B cell (primary cell): ENCODE results near the gene RASGRP3. TPM values are rescaled to one million over a fixed set of nuclear protein-coding genes. Genes with fewer than 3 reads are reported as not detected.
A peak's percentile ranks its signal among the peaks of the same experiment; 100 is the strongest.

Experiments used
- ATAC-seq: fragments of 200-7000 bp; cut with Tn5 transposase; one replicate; pipeline ENCODE4 v1.10.0; 2021; ENCODE audit warnings: low read depth, mild to moderate bottlenecking, moderate number of reproducible peaks, moderate library complexity
- CTCF ChIA-PET: fragments of 350-600 bp; sonication (Branson Sonifier 250); formaldehyde crosslinking; loops from one replicate; lab custom pipeline; 2021; ENCODE audit warnings: antibody characterized with exemption, inconsistent platforms; lab: Charles Lee
- POLR2A ChIA-PET: fragments of 350-600 bp; sonication (Branson Sonifier 250); formaldehyde crosslinking; loops from one replicate; lab custom pipeline; 2021; ENCODE audit warnings: antibody characterized with exemption; lab: Charles Lee
- DNase-seq: peaks from one replicate; pipeline ENCODE4 v3.0.0; 2013
- H2AFZ ChIP-seq: 2 replicates; pipeline ENCODE4 v1.6.1; 2012; ENCODE audit warnings: mild to moderate bottlenecking, low read depth, low read length; ENCODE audit not compliant: insufficient read depth, poor library complexity, severe bottlenecking
- H3K27ac ChIP-seq, 2 donors: 1 replicate in 1 of 2; 2 replicates in 1 of 2; pipeline ENCODE4 v1.5.1; 2012 to 2013; ENCODE audit warnings: low read length in 2 of 2, mild to moderate bottlenecking in 2 of 2, moderate library complexity in 1 of 2
- H3K27me3 ChIP-seq, 4 experiments: fragments of 200-600 bp in 1 of 4; sonication (generic) in 1 of 4; replicated peaks in 1 of 4; 1 replicate in 2 of 4; 2 replicates in 2 of 4; pipeline versions ENCODE4 v1.6.1 to v1.7.0; 2013 to 2016; ENCODE audit warnings: low read length in 3 of 4, mild to moderate bottlenecking in 2 of 4, mixed read lengths in 1 of 4, moderate library complexity in 1 of 4; ENCODE audit not compliant: insufficient read depth in 4 of 4, control insufficient read depth in 3 of 4; ENCODE audit errors: control extremely low read depth in 1 of 4
- H3K36me3 ChIP-seq, 2 experiments: replicated peaks in 1 of 2; 1 replicate in 1 of 2; 2 replicates in 1 of 2; pipeline versions ENCODE4 v1.6.1 to v1.7.1; 2013; ENCODE audit warnings: low read length in 1 of 2; ENCODE audit not compliant: insufficient read depth in 2 of 2, control insufficient read depth in 1 of 2; ENCODE audit errors: control extremely low read depth in 1 of 2, extremely low read depth in 1 of 2
- H3K4me1 ChIP-seq, 2 donors: fragments of 200-600 bp in 1 of 2; sonication (generic) in 1 of 2; 1 replicate in 1 of 2; 2 replicates in 1 of 2; pipeline versions ENCODE4 v1.5.1 to v1.6.1; 2013 to 2017; ENCODE audit warnings: low read length in 2 of 2; ENCODE audit not compliant: control insufficient read depth in 2 of 2, insufficient read depth in 2 of 2
- H3K4me2 ChIP-seq: replicated peaks from 2 replicates; pipeline ENCODE3; 2012; ENCODE audit warnings: mild to moderate bottlenecking, low read depth, low read length; ENCODE audit not compliant: poor library complexity, severe bottlenecking
- H3K4me3 ChIP-seq, 5 experiments: fragments of 200-600 bp in 1 of 5; sonication (generic) in 1 of 5; 1 replicate in 3 of 5; 2 replicates in 2 of 5; pipeline versions ENCODE4 v1.5.1 to v1.7.0; 2011 to 2016; ENCODE audit warnings: low read length in 4 of 5, mild to moderate bottlenecking in 4 of 5, low read depth in 2 of 5, control low read depth in 1 of 5, moderate library complexity in 1 of 5; ENCODE audit not compliant: insufficient read depth in 1 of 5; ENCODE audit errors: control extremely low read depth in 1 of 5, extremely low read depth in 1 of 5
- H3K79me2 ChIP-seq: fragments of 200-600 bp; sonication (generic); one replicate; pipeline ENCODE4 v1.6.0; 2016; ENCODE audit warnings: low read length; ENCODE audit not compliant: control insufficient read depth, insufficient read depth
- H3K9ac ChIP-seq: fragments of 200-600 bp; sonication (generic); 2 replicates; pipeline ENCODE4 v1.6.1; 2017; ENCODE audit warnings: mild to moderate bottlenecking, low read length, moderate library complexity
- H3K9me3 ChIP-seq, 3 donors: one replicate each; pipeline versions ENCODE4 v1.6.1 to v1.7.1; 2013; ENCODE audit warnings: low read length in 2 of 3; ENCODE audit not compliant: control insufficient read depth in 2 of 3, insufficient read depth in 1 of 3; ENCODE audit errors: control extremely low read depth in 1 of 3
- H4K20me1 ChIP-seq: 2 replicates; pipeline ENCODE4 v1.6.0; 2012; ENCODE audit warnings: mild to moderate bottlenecking, low read length; ENCODE audit not compliant: insufficient read depth, control insufficient read depth, poor library complexity, severe bottlenecking
- H3K27ac Mint-ChIP-seq: one replicate; pipeline ENCODE4 v1.8.0; 2021; ENCODE audit warnings: mixed read lengths
- H3K27me3 Mint-ChIP-seq: one replicate; pipeline ENCODE4 v1.8.0; 2021; ENCODE audit warnings: mixed read lengths
- H3K4me1 Mint-ChIP-seq: one replicate; pipeline ENCODE4 v1.8.0; 2021; ENCODE audit warnings: mixed read lengths
- H3K4me3 Mint-ChIP-seq: one replicate; pipeline ENCODE4 v1.8.0; 2021; ENCODE audit warnings: mixed read lengths
- H3K9me3 Mint-ChIP-seq: one replicate; pipeline ENCODE4 v1.8.0; 2022; ENCODE audit warnings: mixed read lengths; ENCODE audit not compliant: insufficient read depth
- EZH2 ChIP-seq: IDR thresholded peaks from 2 replicates; pipeline ENCODE4 v1.6.1; 2012; ENCODE audit warnings: borderline replicate concordance, low read depth, mild to moderate bottlenecking, moderate library complexity, low read length; ENCODE audit not compliant: insufficient read depth, poor library complexity, severe bottlenecking
- WGBS: methylation state at CpG from one replicate; pipeline ENCODE4 v1.1.5; 2013; ENCODE audit warnings: missing lambda C conversion rate; ENCODE audit not compliant: insufficient coverage; 5-methylcytosine and 5-hydroxymethylcytosine counted together
- intact Hi-C: fragments of 100-400 bp; cut with micrococcal nuclease; formaldehyde crosslinking; loops from one replicate; pipeline ENCODE4 v1.10.0; 2022
- polyA plus RNA-seq: library from polyadenylated mRNA; depleted of rRNA; stranded (reverse); fragments of >200 nt; gene quantifications from 2 replicates; pipeline ENCODE4 v1.2.3, GENCODE V29; 2012
- total RNA-seq, 2 donors: library from RNA; stranded (reverse); fragments of 120-200 nt in 1 of 2; gene quantifications; 1 replicate in 1 of 2; 2 replicates in 1 of 2; pipeline versions ENCODE4 v1.2.3 to v1.2.4, GENCODE V29; 2013 to 2022
- TF ChIP-seq, protein P1 (sequence below): fragments of 200-600 bp; IDR thresholded peaks from one replicate; pipeline ENCODE4 v1.8.0; 2022; ENCODE audit warnings: antibody characterized with exemption, mild to moderate bottlenecking

Gene RASGRP3
- total and polyA plus RNA-seq, 2 donors (not counting 1 experiment from before 2014, with no cell fraction given) = 67.5 to 107 TPM

DNA sequence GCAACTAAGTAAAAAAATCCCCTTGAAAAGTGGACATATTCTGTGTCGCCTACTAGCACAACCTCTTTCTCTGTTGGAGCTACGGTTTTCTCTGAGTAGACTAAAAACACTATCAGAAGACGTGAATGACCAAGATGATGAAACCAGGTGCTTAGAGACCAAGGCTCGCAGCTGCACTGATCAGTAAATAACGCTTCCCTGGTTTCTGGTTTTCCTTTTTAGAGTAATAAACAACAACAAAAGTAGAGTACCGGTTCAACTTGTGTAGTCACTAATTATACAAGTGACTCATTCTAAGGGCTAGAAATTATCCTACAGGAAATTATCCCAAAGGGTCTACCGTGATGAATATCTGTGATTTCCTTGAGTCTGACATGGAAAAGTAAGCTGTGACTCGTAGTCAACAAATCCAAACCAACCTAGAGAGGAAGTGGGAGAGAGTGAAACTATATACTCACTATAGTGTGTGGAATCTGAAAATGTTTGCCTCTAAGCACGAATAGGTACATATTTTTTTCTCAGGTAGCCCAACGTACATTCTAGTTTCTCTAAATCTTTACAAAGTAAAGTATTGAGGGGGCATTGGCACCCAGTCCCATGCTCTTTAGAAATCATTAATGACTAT lies 17.8 kb downstream of the RASGRP3 start:
- DNase-seq (peak; percentile 53), ATAC-seq (peak; percentile 26)
- Histone ChIP-seq H4K20me1 (no peaks in the 10 kb centered on the region), H3K4me1 (peaks cover 95 to 96% of the 10 kb centered on the region in 2 donors), H3K4me3 (peak overlapping the region in 2 of 5 experiments; percentile 2 to 46), H3K4me2 (peak overlapping the region; percentile 67), H3K79me2 (peaks cover 98% of the 10 kb centered on the region), H3K9ac (peak overlapping the region; percentile 35), H2AFZ (no peak overlapping the region), H3K27me3 (no peaks in the 10 kb centered on the region), H3K36me3 (peaks cover 1 to 4% of the 10 kb centered on the region in 2 experiments), H3K27ac (peak overlapping the region; percentile 73 to 85), H3K9me3 (peaks cover 0 to 3% (median 0%) of the 10 kb centered on the region in 3 donors)
- WGBS = 92% methylated on average over 2 of the region's 10 CpGs
- H3K4me1 Mint-ChIP-seq = peaks cover 89% of the 10 kb centered on the region
- no peaks in the 10 kb centered on the region for H3K9me3 Mint-ChIP-seq
- no peaks in the 10 kb centered on the region for H3K27me3 Mint-ChIP-seq
- TF ChIP-seq, protein P1, sequence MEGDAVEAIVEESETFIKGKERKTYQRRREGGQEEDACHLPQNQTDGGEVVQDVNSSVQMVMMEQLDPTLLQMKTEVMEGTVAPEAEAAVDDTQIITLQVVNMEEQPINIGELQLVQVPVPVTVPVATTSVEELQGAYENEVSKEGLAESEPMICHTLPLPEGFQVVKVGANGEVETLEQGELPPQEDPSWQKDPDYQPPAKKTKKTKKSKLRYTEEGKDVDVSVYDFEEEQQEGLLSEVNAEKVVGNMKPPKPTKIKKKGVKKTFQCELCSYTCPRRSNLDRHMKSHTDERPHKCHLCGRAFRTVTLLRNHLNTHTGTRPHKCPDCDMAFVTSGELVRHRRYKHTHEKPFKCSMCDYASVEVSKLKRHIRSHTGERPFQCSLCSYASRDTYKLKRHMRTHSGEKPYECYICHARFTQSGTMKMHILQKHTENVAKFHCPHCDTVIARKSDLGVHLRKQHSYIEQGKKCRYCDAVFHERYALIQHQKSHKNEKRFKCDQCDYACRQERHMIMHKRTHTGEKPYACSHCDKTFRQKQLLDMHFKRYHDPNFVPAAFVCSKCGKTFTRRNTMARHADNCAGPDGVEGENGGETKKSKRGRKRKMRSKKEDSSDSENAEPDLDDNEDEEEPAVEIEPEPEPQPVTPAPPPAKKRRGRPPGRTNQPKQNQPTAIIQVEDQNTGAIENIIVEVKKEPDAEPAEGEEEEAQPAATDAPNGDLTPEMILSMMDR = no peak
- TF ChIP-seq EZH2 = no peak
- CTCF ChIA-PET = interaction anchor here (1.2 to 7.6 kb wide), 3 partner anchors 10 to 47 kb away, joined by 3 to 78 read pairs (median 3); partner anchors contain the start of gene RASGRP3
- intact Hi-C loops = loop anchor here (2.0 kb wide), 1 partner anchor 35 kb away; no protein-coding TSS in a partner anchor
- peak overlapping the region; percentile 95 for H3K27ac Mint-ChIP-seq
- POLR2A ChIA-PET = interaction anchor here (0.6 to 3.5 kb wide), 6 partner anchors 9 to 578 kb away, joined by 3 to 17 read pairs (median 4); partner anchors contain the start of gene RASGRP3
- H3K4me3 Mint-ChIP-seq = peak overlapping the region; percentile 75
